Stimulated activated CD8-positive, alpha-beta memory T cell treated with anti-CD3 and anti-CD28 coated beads, Interleukin-12 subunit alpha, Interleukin-12 subunit beta, amount 100 ng/mL, for 4 hours (primary cell): ENCODE data around the gene CCDC15.
"Not testable (repeated sequence)": the region's sequence is repeated elsewhere in the genome, so short reads cannot be mapped to it uniquely, and the experiment has no call there.

ENCODE experiments used
- DNase-seq: peaks from one replicate; pipeline ENCODE4 v3.0.0-alpha.2; 2020; ENCODE audit warnings: low read depth

The CCDC15 gene

GRCh38 chr11:124942466-124943253 is 11.3 kb upstream of the CCDC15 start:
- DNase-seq = no peak

- DNase-seq = no peak
Measured at GRCh38 chr11:124943254-124943616, 10.8 kb upstream of the CCDC15 start.

DNA sequence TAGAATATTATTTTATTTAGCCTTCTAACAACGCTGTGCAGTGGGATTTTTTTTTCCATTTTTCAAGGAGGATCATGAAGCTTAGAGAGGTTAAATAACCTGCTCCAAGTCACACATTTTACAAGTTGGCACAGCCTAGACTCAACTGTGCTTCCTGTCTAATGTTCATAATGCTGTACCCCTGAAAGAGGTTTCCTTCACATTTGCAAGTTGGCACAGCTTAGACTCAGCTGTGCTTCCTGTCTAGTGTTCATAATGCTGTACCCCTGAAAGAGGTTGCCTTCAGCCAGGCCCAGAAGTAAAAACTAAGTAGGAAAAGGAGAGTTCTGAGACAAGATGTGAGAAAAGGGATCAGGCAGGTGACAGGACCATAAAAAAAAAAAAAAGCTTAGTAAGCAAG is 10.3 kb upstream of the CCDC15 start:
- DNase-seq = no peak

- no peak for DNase-seq
Measured at GRCh38 chr11:124944565-124944964, 9.4 kb upstream of the CCDC15 start.

DNA sequence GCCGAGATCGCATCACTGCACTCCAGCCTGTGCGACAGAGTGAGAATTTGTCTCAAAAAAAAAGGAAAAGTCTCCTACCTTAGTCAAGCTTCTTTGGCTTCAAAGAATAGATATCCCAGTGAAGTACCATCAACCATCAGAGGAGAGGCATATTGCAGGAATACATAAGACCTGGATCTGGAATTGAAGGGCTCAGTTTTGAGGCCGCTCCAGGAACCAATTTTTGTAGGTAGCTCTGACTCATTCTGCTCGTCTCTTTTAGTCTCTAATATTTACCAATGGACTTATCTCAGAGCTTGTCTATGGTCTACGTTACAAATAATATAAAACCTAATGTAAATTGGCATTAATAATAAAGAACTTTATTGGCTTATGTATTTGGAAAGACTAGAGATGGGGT is 8.2 kb upstream of the CCDC15 start:
- no peak for DNase-seq

- DNase-seq = no peak
Measured at GRCh38 chr11:124946735-124947141, 7.3 kb upstream of the CCDC15 start.

DNA sequence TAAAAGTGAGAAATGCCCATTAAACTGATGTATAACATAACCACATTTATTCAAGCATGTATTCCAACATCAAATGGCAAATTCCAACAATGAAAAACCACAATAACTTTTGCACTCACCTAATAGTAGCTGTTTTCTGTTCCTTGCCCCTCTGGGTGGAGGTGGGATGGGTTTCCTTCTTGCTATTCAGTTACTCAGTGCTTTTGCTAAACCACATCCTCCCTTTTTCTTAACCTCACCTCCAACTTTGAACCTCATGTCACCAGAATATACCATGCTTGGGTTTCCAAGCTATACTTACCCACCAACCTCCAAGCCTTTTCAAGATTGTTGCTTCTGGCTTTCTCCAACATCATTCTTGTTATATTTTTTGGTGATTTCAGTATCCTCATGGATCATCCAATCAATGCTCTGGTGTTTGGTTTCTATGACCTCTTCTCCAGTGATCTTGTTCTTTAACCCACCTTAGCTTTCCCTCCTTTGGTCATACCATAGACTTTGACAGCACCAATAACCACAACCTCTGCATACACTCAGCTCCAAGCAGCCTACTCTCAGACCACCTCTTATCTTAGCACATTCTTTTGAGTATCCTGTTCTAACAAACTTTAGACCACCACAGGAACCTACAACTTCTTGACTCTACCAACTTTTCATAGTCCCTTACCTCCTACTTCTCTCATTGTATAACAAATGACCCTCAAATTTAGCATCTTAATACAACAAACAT is 3.2 kb upstream of the CCDC15 start:
- no peak for DNase-seq

DNA sequence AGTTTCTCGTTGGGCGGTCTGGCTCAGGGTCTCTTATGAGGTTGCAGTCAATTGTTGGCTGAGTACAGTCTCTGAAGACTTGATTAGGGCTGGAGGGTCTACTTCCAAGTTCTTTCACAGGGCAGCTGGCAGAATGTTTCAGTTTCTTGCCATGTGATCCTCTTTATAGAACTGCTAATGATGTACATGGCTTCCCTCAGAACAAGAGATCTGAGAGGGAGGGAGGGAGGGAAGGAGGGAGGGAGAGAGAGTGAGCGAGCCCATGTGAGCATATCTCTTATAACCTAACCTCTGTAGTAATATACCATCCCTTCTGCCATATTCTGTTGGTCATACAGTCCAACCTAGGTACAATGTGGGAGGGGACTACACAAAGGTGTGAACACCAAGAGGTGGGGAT is 2.7 kb upstream of the CCDC15 start:
- no peak for DNase-seq

DNA sequence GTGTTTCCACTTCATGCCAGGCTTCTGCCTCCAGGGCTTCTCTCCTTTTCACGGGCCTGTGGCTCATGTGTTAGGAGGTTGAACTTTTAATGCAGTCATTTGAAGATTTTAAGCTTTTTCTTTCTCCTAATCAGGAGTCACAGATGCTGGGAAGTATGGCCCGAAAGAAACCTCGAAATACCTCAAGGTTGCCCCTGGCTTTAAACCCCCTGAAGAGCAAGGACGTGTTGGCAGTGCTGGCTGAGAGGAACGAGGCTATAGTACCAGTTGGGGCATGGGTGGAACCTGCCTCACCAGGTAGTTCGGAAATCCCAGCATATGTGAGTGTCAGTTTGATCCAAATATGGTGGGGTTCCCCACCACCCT is 571 bp downstream of the CCDC15 start:
- DNase-seq = no peak

DNA sequence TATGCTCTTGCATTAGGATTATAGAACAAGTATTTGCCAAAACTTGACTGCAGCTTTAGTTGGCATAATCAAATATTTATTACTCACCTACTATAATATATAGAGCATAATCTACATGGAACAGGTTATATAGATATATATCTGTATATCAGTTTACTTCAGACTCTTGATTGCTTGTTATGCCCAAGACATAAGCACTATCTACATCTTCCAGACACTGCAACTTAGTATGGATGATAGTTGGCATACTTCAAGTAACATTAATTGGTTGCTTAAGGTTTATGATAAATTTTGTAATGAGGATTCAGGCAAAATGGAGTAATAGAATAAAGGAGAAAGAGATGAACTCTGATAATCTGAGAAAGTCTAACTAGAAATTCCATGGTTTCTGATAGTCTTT is 1.0 kb downstream of the CCDC15 start:
- no peak for DNase-seq

- DNase-seq = no peak
Measured at GRCh38 chr11:124961972-124962609, 8.1 kb downstream of the CCDC15 start.

DNA sequence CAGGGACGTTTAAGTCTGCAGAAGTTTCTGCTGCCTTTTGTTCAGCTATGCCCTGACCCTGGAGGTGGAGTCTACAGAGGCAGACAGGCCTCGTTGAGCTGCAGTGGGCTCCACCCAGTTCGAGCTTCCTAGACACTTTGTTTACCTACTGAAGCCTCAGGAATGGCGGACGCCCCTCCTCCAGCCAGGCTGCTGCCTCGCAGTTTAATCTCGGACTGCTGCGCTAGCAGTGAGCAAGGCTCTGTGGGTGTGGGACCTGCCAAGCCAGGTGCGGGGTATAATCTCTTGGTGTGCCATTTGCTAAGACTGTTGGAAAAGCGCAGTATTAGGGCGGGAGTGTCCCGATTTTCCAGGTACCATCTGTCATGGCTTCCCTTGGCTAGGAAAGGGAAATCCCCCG is 14.2 kb downstream of the CCDC15 start:
- not testable (repeated sequence) for DNase-seq

GRCh38 chr11:124970925-124971324 is 16.9 kb downstream of the CCDC15 start:
- no peak for DNase-seq

DNA sequence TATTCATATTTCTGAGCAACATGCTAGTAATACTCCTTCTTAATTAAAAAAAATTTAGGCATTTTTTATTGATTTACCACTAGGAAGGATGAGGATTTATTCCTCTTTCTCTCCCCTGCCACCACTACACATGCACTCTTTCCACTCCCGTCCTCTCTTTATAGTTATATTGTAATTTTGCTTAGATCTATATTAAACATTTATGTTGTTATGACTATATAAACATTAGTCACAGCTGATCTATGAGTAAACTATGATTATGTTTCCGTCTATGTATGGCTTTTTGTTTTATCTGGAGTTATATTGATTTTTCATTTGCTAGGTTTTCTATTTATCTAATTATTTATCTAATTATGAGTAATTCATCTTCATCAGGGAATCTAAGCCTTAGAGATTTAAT is 17.8 kb downstream of the CCDC15 start:
- no peak for DNase-seq

GRCh38 chr11:124976531-124976930 is 22.5 kb downstream of the CCDC15 start:
- DNase-seq = no peak

GRCh38 chr11:124977006-124977405 is 23.0 kb downstream of the CCDC15 start:
- no peak for DNase-seq

GRCh38 chr11:124978316-124978715 is 24.3 kb downstream of the CCDC15 start:
- DNase-seq = no peak

DNA sequence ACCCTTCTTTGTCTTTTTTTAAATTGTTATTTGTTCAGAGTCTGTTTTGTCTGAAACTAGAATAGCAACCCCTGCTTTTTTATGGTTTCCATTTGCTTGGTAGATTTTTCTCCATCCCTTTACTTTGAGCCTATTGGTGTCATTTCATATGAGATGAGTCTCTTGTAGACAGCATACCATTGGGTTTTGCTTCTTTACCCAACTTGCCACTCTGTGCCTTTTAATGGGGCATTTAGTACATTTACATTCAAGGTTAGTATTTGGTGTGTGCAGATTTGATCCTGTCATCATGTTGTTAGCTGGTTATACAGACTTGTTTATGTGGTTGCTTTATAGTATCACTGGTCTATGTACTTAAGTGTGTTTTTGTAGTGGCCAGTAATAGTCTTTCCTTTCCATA is 28.0 kb downstream of the CCDC15 start:
- DNase-seq = no peak

GRCh38 chr11:124983674-124984511 is 29.9 kb downstream of the CCDC15 start:
- DNase-seq = no peak

- DNase-seq = no peak
Measured at GRCh38 chr11:124984512-124984854, 30.5 kb downstream of the CCDC15 start.

DNA sequence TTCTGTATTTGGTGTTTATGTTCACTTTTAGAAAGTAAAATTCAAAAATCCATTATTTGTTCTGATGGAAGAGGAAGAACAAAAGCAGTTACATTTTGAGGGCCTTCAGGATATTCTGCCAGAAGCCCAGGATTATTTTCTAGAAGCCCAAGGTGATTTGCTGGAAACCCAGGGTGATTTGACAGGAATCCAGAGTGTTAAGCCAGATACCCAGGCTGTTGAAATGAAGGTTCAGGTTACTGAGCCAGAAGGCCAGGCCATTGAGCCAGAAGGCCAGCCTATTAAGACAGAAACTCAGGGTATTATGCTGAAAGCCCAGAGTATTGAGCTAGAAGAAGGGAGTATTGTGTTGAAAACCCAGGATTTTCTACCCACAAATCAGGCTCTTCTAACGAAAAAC is 33.1 kb downstream of the CCDC15 start:
- DNase-seq = no peak

- DNase-seq = no peak
Measured at GRCh38 chr11:124988063-124988462, 34.1 kb downstream of the CCDC15 start.
